Activated CD4-positive, alpha-beta T cell treated with anti-CD3 and anti-CD28 coated beads, Interleukin-2, amount 50 U/mL, for 1 hour (primary cell): ENCODE data around the gene MYL5.
"Not testable (repeated sequence)": the region's sequence is repeated elsewhere in the genome, so short reads cannot be mapped to it uniquely, and the experiment has no call there.

ENCODE experiments used
- DNase-seq: peaks from one replicate; pipeline ENCODE4 v3.0.0-alpha.2; 2020

MYL5 gene

GRCh38 chr4:687048-687970 is 13.0 kb downstream of the MYL5 start:
- no peak for DNase-seq

GRCh38 chr4:687971-688853 is 13.9 kb downstream of the MYL5 start:
- DNase-seq = no peak

- DNase-seq = no peak
Observed at GRCh38 chr4:688854-689681, 14.7 kb downstream of the MYL5 start, which contains the start of gene SLC49A3. TSS of gene SLC49A3 (minus strand) at chr4:689151. CDS start at chr4:689127, 24 bp downstream.

- DNase-seq = no peak
Observed at GRCh38 chr4:689723-690122, 15.4 kb downstream of the MYL5 start.

GRCh38 chr4:692771-693554 is 18.6 kb downstream of the MYL5 start:
- DNase-seq = no peak

GRCh38 chr4:694341-694940 is 20.1 kb downstream of the MYL5 start:
- DNase-seq = not testable (repeated sequence)

- DNase-seq = no peak
Observed at GRCh38 chr4:699816-700580, 25.7 kb downstream of the MYL5 start.

- DNase-seq = no peak
Observed at GRCh38 chr4:700587-701264, 26.4 kb downstream of the MYL5 start.

- no peak for DNase-seq
Observed at GRCh38 chr4:702618-703048, 28.3 kb downstream of the MYL5 start.

- DNase-seq = no peak
Observed at GRCh38 chr4:703336-704197, 29.2 kb downstream of the MYL5 start.

GRCh38 chr4:704198-704891 is 30.0 kb downstream of the MYL5 start:
- DNase-seq = no peak

GRCh38 chr4:704971-705277 is 30.6 kb downstream of the MYL5 start:
- DNase-seq = no peak

GRCh38 chr4:705278-706082 is 31.1 kb downstream of the MYL5 start, which contains the start of gene PCGF3:
TSS of gene PCGF3 (plus strand) at chr4:705832. CDS start at chr4:733681, 27,849 bp downstream.
- peak; percentile 96 for DNase-seq

- not testable (repeated sequence) for DNase-seq
Observed at GRCh38 chr4:706083-706633, 31.8 kb downstream of the MYL5 start.

GRCh38 chr4:706834-707598 is 32.7 kb downstream of the MYL5 start:
- no peak for DNase-seq

- no peak for DNase-seq
Observed at GRCh38 chr4:707929-708630, 33.7 kb downstream of the MYL5 start.
